Gastrocnemius medialis (tissue), 4 donors: ENCODE data around the gene ANO6.

Source experiments
- CTCF ChIP-seq, 5 experiments: fragments of 450-650 bp in 3 of 5; fragments of 200-600 bp in 2 of 5; sonication (generic) in 2 of 5; IDR thresholded peaks in 4 of 5; conservative IDR thresholded peaks in 1 of 5; 1 replicate in 4 of 5; 2 replicates in 1 of 5; pipeline ENCODE4 v1.5.1; 2016 to 2019; ENCODE audit warnings: antibody characterized with exemption in 5 of 5, mild to moderate bottlenecking in 3 of 5, moderate library complexity in 3 of 5
- POLR2A ChIP-seq, 2 donors: fragments of 450-650 bp; IDR thresholded peaks; one replicate each; pipeline ENCODE4 v1.6.1; 2017; ENCODE audit warnings: antibody characterized with exemption in 2 of 2, mild to moderate bottlenecking in 2 of 2, moderate library complexity in 2 of 2

GRCh38 chr12:45216983-45217485 lies 1.1 kb downstream of the ANO6 start:
- TF ChIP-seq CTCF (IDR thresholded peaks at IDR 0.05 in 4 of 5, conservative IDR thresholded peaks at IDR 0.05 in 1 of 5), result no peak
- TF ChIP-seq POLR2A (IDR thresholded peaks at IDR 0.05), result no peak
